Upper lobe of left lung (tissue), 4 donors: ENCODE results near the gene PRKN.

Experiments
- EP300 ChIP-seq, 4 donors: sonication (generic); formaldehyde crosslinking; IDR thresholded peaks; one replicate each; pipeline ENCODE4 v1.5.1; 2017; ENCODE audit warnings: antibody characterized with exemption in 4 of 4, control low read depth in 2 of 4
- POLR2A ChIP-seq, 4 donors: fragments of 450-650 bp; IDR thresholded peaks; one replicate each; pipeline ENCODE4 v1.5.1; 2016 to 2017; ENCODE audit warnings: antibody characterized with exemption in 4 of 4, mild to moderate bottlenecking in 2 of 4
- TF ChIP-seq, protein P1 (sequence below), 6 experiments: fragments of 450-650 bp in 4 of 6; fragments of 200-600 bp in 2 of 6; sonication (generic) in 2 of 6; IDR thresholded peaks; one replicate each; pipeline ENCODE4 v1.5.1; 2016 to 2019; ENCODE audit warnings: antibody characterized with exemption in 6 of 6

DNA sequence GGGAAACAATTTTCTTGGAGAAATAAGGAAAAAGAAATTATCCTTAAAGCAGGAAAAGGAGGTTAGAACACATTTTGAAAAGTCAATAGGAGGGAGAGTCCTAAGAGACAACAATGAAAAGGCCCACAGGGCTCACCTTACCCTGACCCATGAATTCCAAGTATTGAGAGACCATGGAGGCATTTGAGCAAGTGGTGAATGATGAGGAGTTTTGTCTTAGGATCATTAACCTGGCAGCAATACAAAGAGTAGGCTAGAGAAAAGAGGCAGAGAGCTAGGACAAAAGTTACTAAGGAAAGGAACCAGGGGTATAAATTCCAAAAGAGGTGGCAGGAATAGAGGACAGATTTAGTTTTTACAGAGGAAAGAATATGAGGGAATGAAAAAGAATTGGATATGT is 44.9 kb upstream of the PRKN start:
- TF ChIP-seq, protein P1, sequence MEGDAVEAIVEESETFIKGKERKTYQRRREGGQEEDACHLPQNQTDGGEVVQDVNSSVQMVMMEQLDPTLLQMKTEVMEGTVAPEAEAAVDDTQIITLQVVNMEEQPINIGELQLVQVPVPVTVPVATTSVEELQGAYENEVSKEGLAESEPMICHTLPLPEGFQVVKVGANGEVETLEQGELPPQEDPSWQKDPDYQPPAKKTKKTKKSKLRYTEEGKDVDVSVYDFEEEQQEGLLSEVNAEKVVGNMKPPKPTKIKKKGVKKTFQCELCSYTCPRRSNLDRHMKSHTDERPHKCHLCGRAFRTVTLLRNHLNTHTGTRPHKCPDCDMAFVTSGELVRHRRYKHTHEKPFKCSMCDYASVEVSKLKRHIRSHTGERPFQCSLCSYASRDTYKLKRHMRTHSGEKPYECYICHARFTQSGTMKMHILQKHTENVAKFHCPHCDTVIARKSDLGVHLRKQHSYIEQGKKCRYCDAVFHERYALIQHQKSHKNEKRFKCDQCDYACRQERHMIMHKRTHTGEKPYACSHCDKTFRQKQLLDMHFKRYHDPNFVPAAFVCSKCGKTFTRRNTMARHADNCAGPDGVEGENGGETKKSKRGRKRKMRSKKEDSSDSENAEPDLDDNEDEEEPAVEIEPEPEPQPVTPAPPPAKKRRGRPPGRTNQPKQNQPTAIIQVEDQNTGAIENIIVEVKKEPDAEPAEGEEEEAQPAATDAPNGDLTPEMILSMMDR (IDR thresholded peaks at IDR 0.05) = no peak
- no peak for TF ChIP-seq POLR2A (IDR thresholded peaks at IDR 0.05)
- no peak for TF ChIP-seq EP300 (IDR thresholded peaks at IDR 0.05)
